Measurements from ENCODE around the gene SPATA17.
"Not testable (repeated sequence)": the region's sequence is repeated elsewhere in the genome, so short reads cannot be mapped to it uniquely, and the experiment has no call there.

The SPATA17 gene

GRCh38 chr1:217674028-217674729, 43.0 kb downstream of the SPATA17 start:
- DNase-seq (ENCODE audit: low read depth), result no peak

DNA sequence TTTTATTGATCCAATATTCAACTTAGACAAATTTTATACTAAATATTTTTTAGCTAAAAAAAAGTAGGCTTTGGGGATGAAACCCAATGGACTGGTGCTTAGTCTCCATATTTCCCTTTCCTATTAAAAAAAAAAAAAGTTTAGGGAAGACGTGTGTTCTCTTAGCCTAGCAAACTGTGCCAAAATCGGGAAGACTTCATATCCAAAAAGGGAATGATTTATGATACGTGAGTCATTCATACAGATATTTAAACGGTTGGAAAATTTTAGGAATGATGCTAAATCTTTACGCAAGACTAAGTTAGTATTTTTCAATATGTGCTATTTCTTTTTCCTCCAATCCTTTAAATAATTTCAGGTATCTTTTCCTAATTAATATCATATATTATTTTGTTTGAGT, 50.7 kb downstream of the SPATA17 start:
- DNase-seq (ENCODE audit: low read depth), result no peak

DNA sequence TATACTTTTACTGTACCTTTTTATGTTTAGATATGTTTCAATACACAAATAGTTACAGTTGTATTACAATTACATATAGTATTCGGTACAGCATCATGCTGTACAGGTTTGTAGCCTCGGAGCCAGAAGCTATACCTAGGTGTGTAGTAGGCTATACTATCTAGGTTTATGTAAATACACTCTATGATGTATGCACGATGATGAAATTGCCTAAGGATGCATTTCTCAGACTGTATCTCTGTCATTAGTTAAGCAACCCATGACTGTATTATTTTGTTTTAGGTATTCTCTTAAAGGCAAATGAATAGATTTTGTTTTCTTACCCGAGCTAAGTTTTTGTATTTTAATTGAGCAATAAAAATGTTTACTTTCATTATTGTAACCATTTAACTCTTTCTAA, 56.4 kb downstream of the SPATA17 start:
- DNase-seq (ENCODE audit: low read depth), result no peak

GRCh38 chr1:217696140-217696539, 65.0 kb downstream of the SPATA17 start:
- DNase-seq (ENCODE audit: low read depth), result not testable (repeated sequence)

- no peak for DNase-seq (ENCODE audit: low read depth)
Measured at GRCh38 chr1:217703326-217703725, 72.2 kb downstream of the SPATA17 start.

GRCh38 chr1:217712925-217713597, 81.9 kb downstream of the SPATA17 start:
- no peak for DNase-seq (ENCODE audit: low read depth)

GRCh38 chr1:217715681-217716080, 84.5 kb downstream of the SPATA17 start:
- no peak for DNase-seq (ENCODE audit: low read depth)

GRCh38 chr1:217717959-217718358, 86.8 kb downstream of the SPATA17 start:
- no peak for DNase-seq (ENCODE audit: low read depth)

- DNase-seq (ENCODE audit: low read depth), result no peak
Measured at GRCh38 chr1:217718873-217719272, 87.7 kb downstream of the SPATA17 start.

DNA sequence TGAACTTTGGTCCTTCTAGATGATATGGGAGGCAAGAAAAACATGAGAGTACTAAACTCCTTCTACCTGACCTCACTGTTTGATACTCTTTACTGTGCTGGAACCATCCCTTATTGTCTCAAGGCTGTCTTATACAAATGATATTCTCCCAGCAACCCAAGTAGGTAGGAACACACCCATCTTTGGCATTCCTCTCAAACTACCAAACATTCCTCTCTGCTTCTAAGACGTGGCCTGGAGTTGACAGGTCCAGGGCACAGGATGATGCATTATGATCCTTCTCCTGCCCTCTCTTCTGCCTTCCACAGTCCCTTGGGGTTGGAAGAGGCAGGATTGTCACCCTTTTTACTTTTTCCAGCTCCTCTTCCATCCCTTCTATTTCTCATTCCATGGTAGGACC, 90.5 kb downstream of the SPATA17 start:
- no peak for DNase-seq (ENCODE audit: low read depth)

DNA sequence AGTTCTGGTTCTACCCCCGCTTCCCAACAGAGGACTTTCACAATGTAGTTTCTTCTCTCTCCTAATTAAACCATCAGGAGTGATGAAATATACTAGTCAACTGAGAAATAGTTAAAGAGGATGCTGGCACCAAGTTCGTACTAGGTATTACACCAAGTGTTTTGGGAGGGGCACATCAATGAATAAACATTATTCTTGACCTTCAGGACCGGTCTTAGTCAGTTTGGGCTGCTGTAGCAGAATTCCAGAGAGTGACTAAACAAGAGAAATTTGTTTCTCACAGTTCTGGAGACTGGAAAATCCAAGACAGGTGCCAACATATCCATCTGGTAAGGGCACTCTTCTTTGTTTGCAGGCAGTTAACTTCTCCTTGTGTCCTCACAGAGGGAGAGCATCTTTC, 103.8 kb downstream of the SPATA17 start:
- DNase-seq (ENCODE audit: low read depth), result no peak

- no peak for DNase-seq (ENCODE audit: low read depth)
Measured at GRCh38 chr1:217747156-217747769, 116.1 kb downstream of the SPATA17 start.

GRCh38 chr1:217769768-217770167, 138.6 kb downstream of the SPATA17 start:
- DNase-seq (ENCODE audit: low read depth), result no peak

DNA sequence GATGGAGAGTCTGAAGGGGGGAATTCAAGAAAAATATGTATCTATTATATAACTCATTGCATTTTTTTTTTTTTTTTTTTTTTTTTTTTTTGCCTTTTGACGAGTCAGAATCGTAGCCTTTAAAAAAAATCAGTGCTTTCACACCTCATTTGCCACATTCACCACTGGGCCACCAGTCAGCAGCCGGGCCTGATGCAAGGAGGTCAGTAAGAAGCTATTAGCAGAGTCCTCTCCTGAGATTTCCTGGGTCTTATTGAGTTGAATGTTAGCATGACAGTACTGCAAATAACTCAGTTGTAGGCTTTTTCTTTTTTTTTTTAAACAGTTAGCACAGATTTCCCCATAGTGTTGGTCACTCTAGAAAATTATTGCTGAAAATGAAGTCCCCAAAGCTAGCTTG, 139.8 kb downstream of the SPATA17 start:
- DNase-seq (ENCODE audit: low read depth), result no peak

DNA sequence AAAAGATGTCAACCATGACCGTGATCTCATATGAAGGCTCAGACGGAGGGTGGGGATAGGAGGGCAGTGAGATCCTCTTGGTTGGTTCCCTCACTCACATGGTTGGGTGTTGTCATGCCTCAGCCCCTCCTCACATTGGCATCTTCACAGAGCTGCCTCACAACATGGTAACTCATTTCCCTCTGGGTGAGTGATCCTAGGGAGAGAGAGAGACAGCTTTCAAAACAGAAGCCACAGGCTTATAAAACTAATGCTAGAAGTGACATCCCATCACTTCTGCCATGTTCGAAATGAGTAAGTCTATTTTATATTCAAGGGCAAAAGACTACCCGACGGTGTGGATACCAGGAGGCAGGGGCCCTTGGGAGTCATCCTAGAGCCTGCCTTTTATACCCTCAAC, 145.5 kb downstream of the SPATA17 start:
- DNase-seq (ENCODE audit: low read depth), result no peak

DNA sequence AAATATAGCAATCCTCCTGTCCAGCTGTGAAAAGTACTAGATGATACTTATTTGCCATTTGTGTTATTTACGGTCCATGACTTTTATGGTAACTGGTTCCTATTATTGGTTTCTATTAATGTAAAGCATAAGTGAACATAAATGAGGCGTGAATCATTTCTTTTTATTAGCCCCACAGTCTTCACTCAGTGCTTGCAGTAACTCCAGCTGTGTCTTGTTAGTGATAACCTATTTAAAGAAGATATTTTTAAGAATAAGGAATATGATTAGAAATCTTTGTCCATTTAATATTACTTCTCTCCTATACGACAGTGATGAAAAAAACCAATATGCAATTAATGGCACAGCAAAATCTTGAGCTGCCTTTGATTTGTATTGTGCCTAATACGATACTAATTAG, 149.9 kb downstream of the SPATA17 start:
- DNase-seq (ENCODE audit: low read depth), result no peak

- no peak for DNase-seq (ENCODE audit: low read depth)
Measured at GRCh38 chr1:217791091-217791490, 159.9 kb downstream of the SPATA17 start.

GRCh38 chr1:217805792-217806191, 174.6 kb downstream of the SPATA17 start:
- no peak for DNase-seq (ENCODE audit: low read depth)

GRCh38 chr1:217812175-217812574, 181.0 kb downstream of the SPATA17 start:
- DNase-seq (ENCODE audit: low read depth), result no peak

- no peak for DNase-seq (ENCODE audit: low read depth)
Measured at GRCh38 chr1:217813031-217813430, 181.9 kb downstream of the SPATA17 start.

- no peak for DNase-seq (ENCODE audit: low read depth)
Measured at GRCh38 chr1:217837691-217838090, 206.5 kb downstream of the SPATA17 start.

GRCh38 chr1:217839161-217839560, 208.0 kb downstream of the SPATA17 start:
- DNase-seq (ENCODE audit: low read depth), result no peak

DNA sequence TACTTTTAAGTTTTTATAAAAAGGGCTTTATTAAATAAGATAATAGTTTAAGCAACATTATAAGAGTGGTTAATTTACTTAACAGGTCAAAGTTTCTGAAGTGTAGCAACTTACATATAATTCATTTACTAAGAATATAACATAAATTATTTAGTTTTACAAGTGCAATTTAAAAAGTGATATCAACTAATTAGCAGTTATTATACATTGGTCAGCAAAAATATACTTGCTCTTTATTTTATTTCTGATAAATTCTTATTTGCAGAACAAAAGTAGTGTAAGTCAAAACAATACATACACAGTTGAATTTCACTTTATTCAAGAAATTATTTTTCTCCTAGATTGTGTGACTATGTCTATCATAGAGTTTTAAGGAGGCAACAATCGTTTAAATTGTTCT, 215.6 kb downstream of the SPATA17 start:
- DNase-seq (ENCODE audit: low read depth), result no peak
